ENCODE data around the gene LCTL.

DNA sequence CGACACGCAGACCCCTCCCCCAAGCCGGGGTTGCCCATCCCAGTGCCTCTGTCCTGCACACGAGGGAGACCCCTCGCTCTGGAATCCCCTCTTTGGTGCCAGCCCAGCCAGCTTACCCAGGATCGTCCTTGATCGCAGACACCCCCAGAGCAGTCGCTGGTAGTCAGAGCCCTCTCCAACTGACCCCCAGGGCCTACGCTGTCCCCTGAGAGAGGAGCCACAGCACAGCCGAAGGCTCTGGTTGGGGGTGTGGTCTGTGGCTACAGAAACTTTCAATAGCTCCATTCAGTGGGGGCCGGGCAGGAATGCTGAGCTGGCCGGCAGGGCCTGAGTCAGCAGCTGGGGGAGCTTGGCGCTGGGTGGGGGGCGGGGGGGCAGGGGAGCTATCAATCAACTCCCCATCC lies at the start of gene LCTL:
- no peak for TF ChIP-seq CTCF (conservative IDR thresholded peaks at IDR 0.05 in 1 of 2, IDR thresholded peaks at IDR 0.05 in 1 of 2; ENCODE audit: extremely low read depth in 1 of 2, insufficient read depth in 1 of 2, low read depth in 1 of 2, low read length in 2 of 2)
- TF ChIP-seq EZH2 (IDR thresholded peaks at IDR 0.05; ENCODE audit: borderline replicate concordance, low read length) = no peak

Data from mammary epithelial cell (primary cell).